Transverse colon (tissue), 4 donors: ENCODE results near the gene TRIM44.

Experiments used
- POLR2A ChIP-seq: fragments of 450-650 bp; IDR thresholded peaks from one replicate; pipeline ENCODE4 v1.6.1; 2016; ENCODE audit warnings: antibody characterized with exemption, mild to moderate bottlenecking, moderate library complexity
- POLR2AphosphoS5 ChIP-seq, 3 donors: sonication (generic); formaldehyde crosslinking; IDR thresholded peaks; one replicate each; pipeline ENCODE4 v1.6.1; 2016; ENCODE audit warnings: antibody characterized with exemption in 3 of 3
- TF ChIP-seq, protein P1 (sequence below), 5 experiments: fragments of 200-600 bp in 3 of 5; fragments of 450-650 bp in 2 of 5; sonication (generic) in 3 of 5; IDR thresholded peaks; 1 replicate in 2 of 5; 2 replicates in 3 of 5; pipeline ENCODE4 v1.5.1; 2016 to 2017; ENCODE audit warnings: antibody characterized with exemption in 5 of 5, inconsistent platforms in 3 of 5, mild to moderate bottlenecking in 2 of 5, moderate library complexity in 1 of 5

DNA sequence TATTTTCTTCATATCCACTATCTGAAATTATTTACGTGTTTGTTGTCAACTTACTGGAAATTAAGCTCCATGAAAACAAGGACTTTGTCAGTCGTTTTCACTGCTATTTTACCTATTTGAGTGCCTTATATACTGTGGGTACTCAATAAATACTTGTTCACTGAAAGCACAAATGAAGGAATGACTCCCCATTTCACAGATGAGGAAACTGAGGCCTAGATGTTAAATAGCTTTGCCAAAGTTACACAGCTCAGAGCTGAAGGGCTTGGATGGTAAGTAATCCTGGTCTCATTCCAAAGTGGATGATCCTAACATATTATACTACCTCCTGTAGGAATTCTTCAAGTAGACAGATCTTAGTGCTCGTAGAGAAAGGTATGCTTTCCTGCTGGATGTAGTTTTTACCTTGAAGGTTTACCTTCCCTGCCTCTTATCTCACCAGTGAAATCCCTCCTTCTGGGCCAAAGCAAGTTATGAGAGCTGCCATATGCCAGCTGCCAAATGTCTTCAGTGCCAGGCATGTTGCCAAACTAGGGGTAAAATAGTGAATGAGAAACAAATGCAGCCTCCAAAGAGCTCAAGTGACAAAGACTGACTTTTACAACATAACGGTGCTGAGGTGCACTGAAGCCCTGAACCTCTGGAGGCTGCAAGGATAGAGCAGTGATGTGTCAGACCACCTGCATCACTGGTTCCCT is 129.7 kb downstream of the TRIM44 start:
- TF ChIP-seq, protein P1, sequence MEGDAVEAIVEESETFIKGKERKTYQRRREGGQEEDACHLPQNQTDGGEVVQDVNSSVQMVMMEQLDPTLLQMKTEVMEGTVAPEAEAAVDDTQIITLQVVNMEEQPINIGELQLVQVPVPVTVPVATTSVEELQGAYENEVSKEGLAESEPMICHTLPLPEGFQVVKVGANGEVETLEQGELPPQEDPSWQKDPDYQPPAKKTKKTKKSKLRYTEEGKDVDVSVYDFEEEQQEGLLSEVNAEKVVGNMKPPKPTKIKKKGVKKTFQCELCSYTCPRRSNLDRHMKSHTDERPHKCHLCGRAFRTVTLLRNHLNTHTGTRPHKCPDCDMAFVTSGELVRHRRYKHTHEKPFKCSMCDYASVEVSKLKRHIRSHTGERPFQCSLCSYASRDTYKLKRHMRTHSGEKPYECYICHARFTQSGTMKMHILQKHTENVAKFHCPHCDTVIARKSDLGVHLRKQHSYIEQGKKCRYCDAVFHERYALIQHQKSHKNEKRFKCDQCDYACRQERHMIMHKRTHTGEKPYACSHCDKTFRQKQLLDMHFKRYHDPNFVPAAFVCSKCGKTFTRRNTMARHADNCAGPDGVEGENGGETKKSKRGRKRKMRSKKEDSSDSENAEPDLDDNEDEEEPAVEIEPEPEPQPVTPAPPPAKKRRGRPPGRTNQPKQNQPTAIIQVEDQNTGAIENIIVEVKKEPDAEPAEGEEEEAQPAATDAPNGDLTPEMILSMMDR (IDR thresholded peaks at IDR 0.05), result no peak
- TF ChIP-seq POLR2A, result no peak
- TF ChIP-seq POLR2AphosphoS5 (IDR thresholded peaks at IDR 0.05), result no peak
